ENCODE data around the gene KMO.

KMO gene

DNA sequence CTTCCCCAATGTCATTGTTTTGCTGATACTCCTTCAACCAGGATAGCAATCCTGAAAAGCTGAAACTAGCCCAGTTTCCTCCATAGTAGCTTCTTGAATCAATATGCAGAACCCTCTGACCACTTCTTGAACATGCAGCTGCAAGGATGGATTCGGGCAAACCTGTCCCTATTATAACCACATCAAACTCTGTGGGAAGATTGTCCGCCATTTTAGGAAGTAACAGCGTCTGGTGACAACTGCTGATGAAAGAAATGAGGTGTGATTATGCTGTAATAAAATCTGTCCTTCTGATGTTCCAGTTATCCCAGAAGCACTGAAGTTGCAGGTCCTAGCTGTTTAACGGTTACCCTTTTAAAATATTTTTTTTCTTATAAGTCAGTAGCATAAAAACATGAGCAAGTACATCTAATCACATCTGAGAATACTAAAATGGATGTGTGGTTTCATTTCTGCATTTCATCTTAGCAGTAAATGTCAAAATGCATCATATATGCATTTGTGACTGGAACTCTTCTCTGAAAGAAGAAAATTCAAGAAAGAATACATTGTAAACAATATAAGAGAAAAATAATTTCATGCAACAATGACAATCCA, 103.5 kb downstream of the KMO start:
- H3K4me3 ChIP-seq (ENCODE audit: low read depth, low read length), result no peak overlapping the region
- TF ChIP-seq, protein P1, sequence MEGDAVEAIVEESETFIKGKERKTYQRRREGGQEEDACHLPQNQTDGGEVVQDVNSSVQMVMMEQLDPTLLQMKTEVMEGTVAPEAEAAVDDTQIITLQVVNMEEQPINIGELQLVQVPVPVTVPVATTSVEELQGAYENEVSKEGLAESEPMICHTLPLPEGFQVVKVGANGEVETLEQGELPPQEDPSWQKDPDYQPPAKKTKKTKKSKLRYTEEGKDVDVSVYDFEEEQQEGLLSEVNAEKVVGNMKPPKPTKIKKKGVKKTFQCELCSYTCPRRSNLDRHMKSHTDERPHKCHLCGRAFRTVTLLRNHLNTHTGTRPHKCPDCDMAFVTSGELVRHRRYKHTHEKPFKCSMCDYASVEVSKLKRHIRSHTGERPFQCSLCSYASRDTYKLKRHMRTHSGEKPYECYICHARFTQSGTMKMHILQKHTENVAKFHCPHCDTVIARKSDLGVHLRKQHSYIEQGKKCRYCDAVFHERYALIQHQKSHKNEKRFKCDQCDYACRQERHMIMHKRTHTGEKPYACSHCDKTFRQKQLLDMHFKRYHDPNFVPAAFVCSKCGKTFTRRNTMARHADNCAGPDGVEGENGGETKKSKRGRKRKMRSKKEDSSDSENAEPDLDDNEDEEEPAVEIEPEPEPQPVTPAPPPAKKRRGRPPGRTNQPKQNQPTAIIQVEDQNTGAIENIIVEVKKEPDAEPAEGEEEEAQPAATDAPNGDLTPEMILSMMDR (IDR thresholded peaks at IDR 0.05; ENCODE audit: low read depth, low read length), result no peak

DNA sequence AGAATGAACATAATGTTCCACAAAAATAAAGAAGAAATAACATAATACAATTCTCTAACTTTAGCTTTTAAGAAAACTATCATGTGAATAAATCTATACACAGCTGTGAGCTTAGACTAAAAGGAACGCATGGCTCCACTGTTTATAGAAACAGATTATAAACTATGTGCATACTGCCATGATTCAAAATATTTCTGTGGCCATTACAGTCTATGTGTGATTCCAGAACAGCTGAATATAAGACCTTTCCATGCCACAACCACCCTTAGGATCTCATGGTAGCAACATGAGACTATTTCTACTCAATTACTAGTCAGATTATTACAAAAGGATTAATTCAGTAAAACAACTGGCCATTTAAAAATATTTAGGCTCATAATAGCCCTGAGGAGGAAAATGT, 104.1 kb downstream of the KMO start:
- H3K4me3 ChIP-seq (ENCODE audit: low read depth, low read length), result no peak overlapping the region
- TF ChIP-seq, protein P1 (IDR thresholded peaks at IDR 0.05; ENCODE audit: low read depth, low read length), result no peak

DNA sequence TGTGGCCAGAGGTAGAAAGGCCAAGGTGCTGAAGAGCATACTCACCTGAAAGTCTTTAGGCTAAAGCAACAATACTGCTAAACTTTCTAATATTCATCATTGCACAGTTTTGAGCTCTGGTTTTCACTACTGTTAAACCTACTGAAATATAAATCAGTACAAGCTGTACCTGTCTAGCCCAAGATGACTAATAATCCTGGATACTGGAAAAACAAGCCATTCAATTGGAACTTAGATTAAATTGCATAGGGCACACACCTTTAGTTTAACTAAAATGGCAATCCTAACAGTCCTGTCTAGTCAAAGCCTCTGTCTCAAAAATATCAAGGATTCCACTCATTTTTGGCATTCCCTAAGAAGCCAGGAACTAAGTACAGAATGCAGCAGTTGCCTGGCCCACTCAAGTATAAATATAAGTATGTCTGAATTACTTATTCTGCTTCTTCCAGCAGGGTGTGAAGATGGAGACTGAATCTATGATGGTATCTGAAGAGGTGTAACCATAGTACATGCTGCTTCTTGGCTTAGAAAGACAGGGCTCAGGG, 104.9 kb downstream of the KMO start:
- H3K4me3 ChIP-seq (ENCODE audit: low read depth, low read length), result peak overlapping the region; percentile 92
- TF ChIP-seq, protein P1 (IDR thresholded peaks at IDR 0.05; ENCODE audit: low read depth, low read length), result no peak

DNA sequence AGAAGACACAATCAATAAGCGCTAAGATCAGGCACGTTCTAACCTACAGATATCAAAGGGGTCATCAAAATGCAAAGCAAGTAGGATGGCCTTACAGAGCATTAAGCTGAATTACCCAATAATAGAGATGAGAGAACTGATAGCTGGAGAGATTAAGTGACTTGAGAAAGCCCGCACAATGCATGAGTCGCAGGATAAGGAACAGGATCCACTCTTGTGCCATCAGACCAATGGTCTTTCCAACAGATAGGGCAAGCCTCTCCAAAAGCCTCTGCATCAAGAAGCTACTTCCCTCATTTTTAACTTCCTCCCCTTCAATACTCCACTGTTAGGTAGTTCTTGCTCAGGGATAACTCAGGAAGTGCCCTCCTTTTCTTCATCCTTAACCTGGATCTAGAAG, 105.4 kb downstream of the KMO start:
- TF ChIP-seq, protein P1 (IDR thresholded peaks at IDR 0.05; ENCODE audit: low read depth, low read length), result no peak
- peak overlapping the region; percentile 92 for H3K4me3 ChIP-seq (ENCODE audit: low read depth, low read length)

- H3K4me3 ChIP-seq (ENCODE audit: low read depth, low read length), result peak overlapping the region; percentile 92
- TF ChIP-seq, protein P1 (IDR thresholded peaks at IDR 0.05; ENCODE audit: low read depth, low read length), result no peak
Measured at GRCh38 chr1:241638099-241638682, 106.0 kb downstream of the KMO start.

DNA sequence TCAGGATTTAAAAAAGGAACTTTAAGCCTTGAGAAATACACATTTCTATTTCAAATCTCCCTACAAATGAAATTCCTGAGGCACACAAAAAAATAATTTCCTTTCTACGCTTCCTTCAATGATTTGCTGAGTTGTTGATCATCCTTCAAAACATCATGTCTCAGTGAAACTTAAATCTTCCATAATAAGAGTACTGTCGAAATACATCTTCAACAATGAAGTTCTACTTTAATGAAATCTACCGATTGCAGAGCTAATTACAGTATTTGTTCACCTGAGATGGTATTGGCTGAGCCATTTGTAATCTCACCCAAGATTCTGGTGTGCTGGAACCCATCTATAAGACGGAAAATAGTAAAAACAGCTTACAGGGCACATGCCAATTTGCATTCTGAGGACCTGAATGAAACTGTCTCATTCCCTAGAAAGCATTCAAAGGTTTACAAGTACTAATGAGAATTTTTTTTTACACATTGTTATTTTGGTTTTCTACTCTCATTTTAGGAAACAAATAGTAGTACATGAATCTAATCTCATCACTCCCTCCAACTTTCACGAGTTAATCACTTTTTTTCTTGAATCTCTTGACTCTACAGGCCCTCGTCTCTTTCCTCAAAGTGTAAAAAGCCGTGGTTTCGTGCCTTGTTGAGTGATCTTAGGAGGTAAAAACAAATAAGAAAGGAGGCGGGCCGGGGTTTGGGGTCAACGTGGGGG, 106.9 kb downstream of the KMO start:
- TF ChIP-seq, protein P1 (IDR thresholded peaks at IDR 0.05; ENCODE audit: low read depth, low read length), result no peak
- H3K4me3 ChIP-seq (ENCODE audit: low read depth, low read length), result peak overlapping the region; percentile 92
